Parathyroid adenoma (tissue), 2 donors: ENCODE measurements around the gene SPATA4.

Experiments
- H2AFZ ChIP-seq: fragments of 300-600 bp; sonication (generic); one replicate; pipeline ENCODE4 v1.7.0; 2017; ENCODE audit warnings: antibody characterized with exemption, mild to moderate bottlenecking
- H3K27ac ChIP-seq: fragments of 300-600 bp; sonication (generic); one replicate; pipeline ENCODE4 v1.7.0; 2017
- H3K27me3 ChIP-seq: fragments of 300-600 bp; sonication (generic); one replicate; pipeline ENCODE4 v1.7.0; 2017; ENCODE audit warnings: low read length; ENCODE audit not compliant: control insufficient read depth, insufficient read depth
- H3K36me3 ChIP-seq: fragments of 300-600 bp; sonication (generic); one replicate; pipeline ENCODE4 v1.7.0; 2017; ENCODE audit warnings: low read length; ENCODE audit not compliant: control insufficient read depth, insufficient read depth
- H3K4me1 ChIP-seq: fragments of 300-600 bp; sonication (generic); one replicate; pipeline ENCODE4 v1.7.0; 2017; ENCODE audit warnings: control low read depth
- H3K4me2 ChIP-seq: fragments of 300-600 bp; sonication (generic); one replicate; pipeline ENCODE4 v1.7.0; 2017; ENCODE audit warnings: low read length
- H3K4me3 ChIP-seq: fragments of 300-600 bp; sonication (generic); one replicate; pipeline ENCODE4 v1.7.0; 2017; ENCODE audit warnings: low read depth, low read length
- H3K79me2 ChIP-seq: fragments of 300-600 bp; sonication (generic); one replicate; pipeline ENCODE4 v1.7.0; 2017; ENCODE audit warnings: control low read depth
- H3K9ac ChIP-seq: fragments of 300-600 bp; sonication (generic); one replicate; pipeline ENCODE4 v1.7.0; 2017; ENCODE audit warnings: mild to moderate bottlenecking
- H3K9me3 ChIP-seq: fragments of 300-600 bp; sonication (generic); one replicate; pipeline ENCODE4 v1.7.0; 2017; ENCODE audit warnings: low read length; ENCODE audit not compliant: control insufficient read depth
- TF ChIP-seq, protein P1 (sequence below): fragments of 300-600 bp; sonication (generic); IDR thresholded peaks from one replicate; pipeline ENCODE4 v1.7.0; 2017; ENCODE audit warnings: antibody characterized with exemption, mild to moderate bottlenecking
- donor health status: primary hyperparathyroidism.

SPATA4 gene

DNA sequence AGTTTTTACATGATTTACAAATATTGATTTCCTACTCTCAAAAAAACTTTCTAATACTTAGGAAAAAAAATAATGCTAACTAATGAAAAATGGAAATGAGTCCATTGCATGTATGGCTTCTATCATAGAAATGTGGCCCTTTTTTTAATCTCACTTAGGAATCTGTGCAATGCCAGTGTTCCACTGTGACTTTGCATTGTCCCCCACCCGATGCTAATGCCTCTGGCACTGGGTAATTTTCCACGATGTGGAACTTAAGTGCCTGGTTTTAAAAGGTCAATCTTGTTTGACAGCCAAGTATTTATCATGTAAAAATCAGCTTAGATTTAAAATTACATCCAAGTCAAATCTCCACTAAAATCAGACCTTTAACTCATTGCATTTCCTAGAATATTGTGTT is 53.1 kb downstream of the SPATA4 start:
- TF ChIP-seq, protein P1, sequence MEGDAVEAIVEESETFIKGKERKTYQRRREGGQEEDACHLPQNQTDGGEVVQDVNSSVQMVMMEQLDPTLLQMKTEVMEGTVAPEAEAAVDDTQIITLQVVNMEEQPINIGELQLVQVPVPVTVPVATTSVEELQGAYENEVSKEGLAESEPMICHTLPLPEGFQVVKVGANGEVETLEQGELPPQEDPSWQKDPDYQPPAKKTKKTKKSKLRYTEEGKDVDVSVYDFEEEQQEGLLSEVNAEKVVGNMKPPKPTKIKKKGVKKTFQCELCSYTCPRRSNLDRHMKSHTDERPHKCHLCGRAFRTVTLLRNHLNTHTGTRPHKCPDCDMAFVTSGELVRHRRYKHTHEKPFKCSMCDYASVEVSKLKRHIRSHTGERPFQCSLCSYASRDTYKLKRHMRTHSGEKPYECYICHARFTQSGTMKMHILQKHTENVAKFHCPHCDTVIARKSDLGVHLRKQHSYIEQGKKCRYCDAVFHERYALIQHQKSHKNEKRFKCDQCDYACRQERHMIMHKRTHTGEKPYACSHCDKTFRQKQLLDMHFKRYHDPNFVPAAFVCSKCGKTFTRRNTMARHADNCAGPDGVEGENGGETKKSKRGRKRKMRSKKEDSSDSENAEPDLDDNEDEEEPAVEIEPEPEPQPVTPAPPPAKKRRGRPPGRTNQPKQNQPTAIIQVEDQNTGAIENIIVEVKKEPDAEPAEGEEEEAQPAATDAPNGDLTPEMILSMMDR: no peak
- Histone ChIP-seq H3K9ac (no peak overlapping the region), H3K27me3 (no peaks in the 10 kb centered on the region), H3K4me3 (no peak overlapping the region), H3K36me3 (no peaks in the 10 kb centered on the region), H3K4me1 (no peaks in the 10 kb centered on the region), H3K4me2 (no peak overlapping the region), H3K27ac (no peak overlapping the region), H3K79me2 (no peaks in the 10 kb centered on the region), H2AFZ (no peak overlapping the region), H3K9me3 (no peaks in the 10 kb centered on the region)

DNA sequence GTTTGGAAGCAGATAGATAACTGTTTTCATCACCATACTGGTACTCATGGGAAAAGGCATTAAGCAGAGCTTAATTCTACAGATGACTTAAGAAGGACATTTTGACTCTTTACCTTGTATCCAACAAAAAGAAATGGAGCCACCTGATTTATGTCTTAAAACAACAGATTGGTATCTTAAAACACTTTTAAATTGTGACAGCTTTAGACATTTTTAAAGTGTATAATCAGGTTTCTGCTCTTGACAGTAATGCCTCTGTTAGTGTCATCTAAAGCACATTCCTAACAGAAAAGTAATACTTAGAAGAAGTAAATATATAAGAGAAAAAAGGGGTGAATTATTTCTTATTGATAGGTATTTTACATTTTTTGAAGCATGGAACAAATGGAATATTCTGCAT is 55.9 kb downstream of the SPATA4 start:
- Histone ChIP-seq H3K27me3 (no peaks in the 10 kb centered on the region), H3K4me1 (no peaks in the 10 kb centered on the region), H3K27ac (no peak overlapping the region), H3K9ac (no peak overlapping the region), H3K9me3 (no peaks in the 10 kb centered on the region), H3K4me2 (no peak overlapping the region), H3K36me3 (no peaks in the 10 kb centered on the region), H3K4me3 (no peak overlapping the region), H3K79me2 (no peaks in the 10 kb centered on the region), H2AFZ (no peak overlapping the region)
- TF ChIP-seq, protein P1: no peak

DNA sequence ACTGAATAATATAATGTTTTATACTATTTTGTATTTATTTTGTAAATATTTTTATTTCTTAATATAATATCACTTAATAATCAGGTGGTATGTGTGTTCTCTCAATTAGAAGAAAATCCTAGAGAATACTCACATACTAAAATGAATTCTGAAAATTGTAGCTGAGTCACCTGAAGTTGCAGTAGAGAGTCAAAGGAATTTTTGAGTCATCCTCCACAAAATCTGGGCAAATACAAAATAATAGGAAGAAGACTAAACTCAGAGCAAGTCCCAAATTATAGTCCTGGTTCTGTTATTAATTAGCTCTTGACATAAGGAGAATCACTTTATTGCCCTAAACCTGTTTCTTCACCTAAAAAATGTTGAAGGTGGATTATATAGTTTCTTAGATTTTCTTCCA is 57.8 kb downstream of the SPATA4 start:
- Histone ChIP-seq H2AFZ (no peak overlapping the region), H3K9me3 (no peaks in the 10 kb centered on the region), H3K27ac (no peak overlapping the region), H3K9ac (no peak overlapping the region), H3K4me2 (no peak overlapping the region), H3K79me2 (no peaks in the 10 kb centered on the region), H3K4me1 (no peaks in the 10 kb centered on the region), H3K27me3 (no peaks in the 10 kb centered on the region), H3K4me3 (no peak overlapping the region), H3K36me3 (no peaks in the 10 kb centered on the region)
- TF ChIP-seq, protein P1: no peak

DNA sequence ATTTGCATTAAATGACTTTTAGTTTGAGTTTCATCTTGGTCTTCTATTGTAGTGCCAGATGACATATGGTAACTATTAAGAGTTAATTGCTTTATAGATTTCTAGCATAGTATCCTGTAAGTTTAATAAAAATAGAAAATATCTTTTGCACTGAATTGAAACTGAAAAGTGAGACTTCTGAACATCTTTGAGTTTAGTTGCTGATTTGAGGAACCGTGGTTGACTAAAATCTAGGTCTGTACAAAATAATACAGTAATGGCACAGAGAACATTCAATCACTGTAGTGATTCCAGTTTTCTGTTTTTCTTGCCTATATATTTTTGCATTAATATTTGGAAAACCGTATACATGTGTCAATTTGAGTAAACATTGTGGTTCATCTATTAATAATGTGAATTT is 60.7 kb downstream of the SPATA4 start:
- H3K79me2 ChIP-seq: no peaks in the 10 kb centered on the region
- no peaks in the 10 kb centered on the region for H3K36me3 ChIP-seq
- H3K4me3 ChIP-seq: no peak overlapping the region
- H3K4me1 ChIP-seq: no peaks in the 10 kb centered on the region
- H3K27ac ChIP-seq: no peak overlapping the region
- H2AFZ ChIP-seq: no peak overlapping the region
- H3K27me3 ChIP-seq: no peaks in the 10 kb centered on the region
- H3K9me3 ChIP-seq: no peaks in the 10 kb centered on the region
- no peak overlapping the region for H3K4me2 ChIP-seq
- TF ChIP-seq, protein P1: no peak
- H3K9ac ChIP-seq: no peak overlapping the region
